ENCODE measurements around the gene CALHM3. TPM values are rescaled to one million over a fixed set of nuclear protein-coding genes. Genes with fewer than 3 reads are reported as not detected.

CALHM3 gene
- polyA plus RNA-seq, 1 donor (not counting 4 experiments of a cell fraction or from before 2014, with no cell fraction given) = not detected

DNA sequence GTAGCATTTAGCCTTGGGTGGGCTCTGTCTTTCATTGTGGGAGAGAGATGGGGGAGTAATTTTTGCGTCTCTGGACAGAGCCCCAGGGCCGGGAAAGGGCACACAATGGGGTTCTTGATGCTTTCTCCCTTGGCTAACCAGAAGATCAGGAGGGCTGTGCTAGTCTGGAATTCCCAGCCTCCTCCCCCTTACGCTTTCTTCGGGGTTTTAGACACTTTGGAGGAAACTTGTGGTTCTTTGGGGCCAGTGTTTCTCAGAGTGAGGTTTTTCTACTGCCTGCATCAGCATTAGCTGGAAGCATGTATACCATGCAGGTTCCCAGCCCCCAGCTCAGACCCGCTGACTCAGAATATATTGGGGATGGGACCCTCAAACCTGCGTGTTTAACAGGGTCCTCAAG is 21.4 kb upstream of the CALHM3 start:
- dilution Hi-C loops (cut with MboI; ENCODE audit: extremely low pct_ligation_motif_present, low sequenced_read_pairs) = no loop called here
- no peak overlapping the region for H3K4me3 ChIP-seq (ENCODE audit: control insufficient read depth in 2 of 3, extremely low read depth in 1 of 3, insufficient read depth in 2 of 3, low read depth in 1 of 3, low read length in 3 of 3)
- DNase-seq (ENCODE audit: low read depth, low spot score) = no peak
- no peak overlapping the region for H2AFZ ChIP-seq (ENCODE audit: control insufficient read depth, low read length)
- no peak overlapping the region for H3K27ac ChIP-seq (ENCODE audit: control insufficient read depth, insufficient read depth, low read length)
- no peaks in the 10 kb centered on the region for H3K9me3 ChIP-seq (ENCODE audit: control insufficient read depth, low read depth, low read length)
- no peaks in the 10 kb centered on the region for H3K9me1 ChIP-seq (ENCODE audit: control insufficient read depth, extremely low read depth, insufficient read depth, low read length)
- no peaks in the 10 kb centered on the region for H3K36me3 ChIP-seq (ENCODE audit: control insufficient read depth in 2 of 2, extremely low read depth in 1 of 2, insufficient read depth in 2 of 2, low read length in 2 of 2)
- TF ChIP-seq EZH2 (IDR thresholded peaks at IDR 0.05; ENCODE audit: low read length) = no peak
- TF ChIP-seq, protein P1, sequence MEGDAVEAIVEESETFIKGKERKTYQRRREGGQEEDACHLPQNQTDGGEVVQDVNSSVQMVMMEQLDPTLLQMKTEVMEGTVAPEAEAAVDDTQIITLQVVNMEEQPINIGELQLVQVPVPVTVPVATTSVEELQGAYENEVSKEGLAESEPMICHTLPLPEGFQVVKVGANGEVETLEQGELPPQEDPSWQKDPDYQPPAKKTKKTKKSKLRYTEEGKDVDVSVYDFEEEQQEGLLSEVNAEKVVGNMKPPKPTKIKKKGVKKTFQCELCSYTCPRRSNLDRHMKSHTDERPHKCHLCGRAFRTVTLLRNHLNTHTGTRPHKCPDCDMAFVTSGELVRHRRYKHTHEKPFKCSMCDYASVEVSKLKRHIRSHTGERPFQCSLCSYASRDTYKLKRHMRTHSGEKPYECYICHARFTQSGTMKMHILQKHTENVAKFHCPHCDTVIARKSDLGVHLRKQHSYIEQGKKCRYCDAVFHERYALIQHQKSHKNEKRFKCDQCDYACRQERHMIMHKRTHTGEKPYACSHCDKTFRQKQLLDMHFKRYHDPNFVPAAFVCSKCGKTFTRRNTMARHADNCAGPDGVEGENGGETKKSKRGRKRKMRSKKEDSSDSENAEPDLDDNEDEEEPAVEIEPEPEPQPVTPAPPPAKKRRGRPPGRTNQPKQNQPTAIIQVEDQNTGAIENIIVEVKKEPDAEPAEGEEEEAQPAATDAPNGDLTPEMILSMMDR (optimal IDR thresholded peaks at IDR 0.05 in 1 of 3, IDR thresholded peaks at IDR 0.05 in 1 of 3, conservative IDR thresholded peaks at IDR 0.05 in 1 of 3; ENCODE audit: extremely low read depth in 1 of 3, insufficient read depth in 2 of 3, low read length in 3 of 3) = no peak
- no peak for FAIRE-seq
- H3K4me1 ChIP-seq (ENCODE audit: control insufficient read depth, extremely low read depth, insufficient read depth, low read length) = no peaks in the 10 kb centered on the region
- H3K4me2 ChIP-seq (ENCODE audit: control insufficient read depth, extremely low read depth, insufficient read depth, low read depth, low read length) = no peak overlapping the region
- H4K20me1 ChIP-seq (ENCODE audit: control insufficient read depth, extremely low read depth, insufficient read depth, low read length) = no peaks in the 10 kb centered on the region
- no peak overlapping the region for H3K9ac ChIP-seq (ENCODE audit: control insufficient read depth, extremely low read depth, insufficient read depth, low read length)
- H3K79me2 ChIP-seq (ENCODE audit: control insufficient read depth, insufficient read depth, low read length) = no peaks in the 10 kb centered on the region
- H3K27me3 ChIP-seq (ENCODE audit: control insufficient read depth, extremely low read depth, insufficient read depth, low read length) = peaks cover 42% of the 10 kb centered on the region

DNA sequence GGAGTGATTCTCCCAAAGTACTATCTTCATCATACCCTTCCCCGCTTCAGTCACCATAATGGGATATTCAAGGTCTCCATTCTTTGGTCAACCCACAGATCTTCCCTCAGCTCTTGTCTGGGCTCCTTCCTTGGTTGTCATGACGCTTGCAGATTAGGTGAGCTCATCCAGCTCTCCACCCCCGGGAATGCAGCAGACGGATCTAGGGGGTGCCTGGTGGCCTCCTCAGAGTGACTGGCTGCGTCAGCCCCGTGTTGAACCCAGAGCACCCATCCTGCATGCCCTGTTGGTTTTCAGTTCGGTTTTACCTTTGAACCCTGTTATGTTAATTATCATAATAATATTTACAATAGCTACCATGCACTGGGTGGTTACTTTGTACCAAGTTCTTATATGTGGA is 20.8 kb upstream of the CALHM3 start:
- Histone ChIP-seq H3K79me2 (ENCODE audit: control insufficient read depth, insufficient read depth, low read length) (no peaks in the 10 kb centered on the region), H3K4me2 (ENCODE audit: control insufficient read depth, extremely low read depth, insufficient read depth, low read depth, low read length) (no peak overlapping the region), H3K9ac (ENCODE audit: control insufficient read depth, extremely low read depth, insufficient read depth, low read length) (no peak overlapping the region), H3K27me3 (ENCODE audit: control insufficient read depth, extremely low read depth, insufficient read depth, low read length) (peaks cover 48% of the 10 kb centered on the region), H2AFZ (ENCODE audit: control insufficient read depth, low read length) (no peak overlapping the region), H3K4me1 (ENCODE audit: control insufficient read depth, extremely low read depth, insufficient read depth, low read length) (no peaks in the 10 kb centered on the region), H3K9me1 (ENCODE audit: control insufficient read depth, extremely low read depth, insufficient read depth, low read length) (no peaks in the 10 kb centered on the region), H3K27ac (ENCODE audit: control insufficient read depth, insufficient read depth, low read length) (no peak overlapping the region), H3K4me3 (ENCODE audit: control insufficient read depth in 2 of 3, extremely low read depth in 1 of 3, insufficient read depth in 2 of 3, low read depth in 1 of 3, low read length in 3 of 3) (no peak overlapping the region), H3K9me3 (ENCODE audit: control insufficient read depth, low read depth, low read length) (no peaks in the 10 kb centered on the region), H4K20me1 (ENCODE audit: control insufficient read depth, extremely low read depth, insufficient read depth, low read length) (no peaks in the 10 kb centered on the region), H3K36me3 (ENCODE audit: control insufficient read depth in 2 of 2, extremely low read depth in 1 of 2, insufficient read depth in 2 of 2, low read length in 2 of 2) (no peaks in the 10 kb centered on the region)
- dilution Hi-C loops (cut with MboI; ENCODE audit: extremely low pct_ligation_motif_present, low sequenced_read_pairs) = no loop called here
- no peak for FAIRE-seq
- TF ChIP-seq, protein P1 (optimal IDR thresholded peaks at IDR 0.05 in 1 of 3, IDR thresholded peaks at IDR 0.05 in 1 of 3, conservative IDR thresholded peaks at IDR 0.05 in 1 of 3; ENCODE audit: extremely low read depth in 1 of 3, insufficient read depth in 2 of 3, low read length in 3 of 3) = no peak
- no peak for TF ChIP-seq EZH2 (IDR thresholded peaks at IDR 0.05; ENCODE audit: low read length)
- no peak for DNase-seq (ENCODE audit: low read depth, low spot score)
